ENCODE results near the gene CALR.

DNA sequence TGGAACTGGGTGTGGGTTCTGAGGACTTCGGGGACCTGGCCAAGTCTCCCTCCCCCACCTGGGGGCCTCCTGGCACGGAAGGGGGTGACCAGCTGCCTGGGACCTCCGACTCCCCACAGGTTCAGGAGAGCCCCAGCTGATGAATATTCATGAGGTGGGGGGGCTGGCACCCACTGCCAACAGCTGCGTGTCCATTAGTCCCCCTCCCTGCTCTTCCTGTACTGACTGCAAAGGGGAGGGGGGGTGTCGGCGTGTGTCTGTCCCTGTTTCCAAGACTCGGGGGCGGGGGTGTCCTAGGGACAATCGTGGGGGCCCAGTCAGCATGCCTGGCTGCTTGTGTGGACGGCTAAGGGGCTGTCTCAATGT is 46.3 kb downstream of the CALR start:
- no peak for TF ChIP-seq ZNF701 (tag by site-specific recombination; IDR thresholded peaks at IDR 0.05)
- no peak for TF ChIP-seq ZNF626 (tag by site-specific recombination; IDR thresholded peaks at IDR 0.05)
- TF ChIP-seq YY1 (tag by site-specific recombination; IDR thresholded peaks at IDR 0.05) = no peak
- TF ChIP-seq, protein P1, sequence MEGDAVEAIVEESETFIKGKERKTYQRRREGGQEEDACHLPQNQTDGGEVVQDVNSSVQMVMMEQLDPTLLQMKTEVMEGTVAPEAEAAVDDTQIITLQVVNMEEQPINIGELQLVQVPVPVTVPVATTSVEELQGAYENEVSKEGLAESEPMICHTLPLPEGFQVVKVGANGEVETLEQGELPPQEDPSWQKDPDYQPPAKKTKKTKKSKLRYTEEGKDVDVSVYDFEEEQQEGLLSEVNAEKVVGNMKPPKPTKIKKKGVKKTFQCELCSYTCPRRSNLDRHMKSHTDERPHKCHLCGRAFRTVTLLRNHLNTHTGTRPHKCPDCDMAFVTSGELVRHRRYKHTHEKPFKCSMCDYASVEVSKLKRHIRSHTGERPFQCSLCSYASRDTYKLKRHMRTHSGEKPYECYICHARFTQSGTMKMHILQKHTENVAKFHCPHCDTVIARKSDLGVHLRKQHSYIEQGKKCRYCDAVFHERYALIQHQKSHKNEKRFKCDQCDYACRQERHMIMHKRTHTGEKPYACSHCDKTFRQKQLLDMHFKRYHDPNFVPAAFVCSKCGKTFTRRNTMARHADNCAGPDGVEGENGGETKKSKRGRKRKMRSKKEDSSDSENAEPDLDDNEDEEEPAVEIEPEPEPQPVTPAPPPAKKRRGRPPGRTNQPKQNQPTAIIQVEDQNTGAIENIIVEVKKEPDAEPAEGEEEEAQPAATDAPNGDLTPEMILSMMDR (tag by site-specific recombination; IDR thresholded peaks at IDR 0.05) = no peak
- no peak for TF ChIP-seq ZNF274 (IDR thresholded peaks at IDR 0.05; ENCODE audit: low read length)
- TF ChIP-seq ZNF274 (tag by site-specific recombination; IDR thresholded peaks at IDR 0.05; ENCODE audit: borderline replicate concordance) = no peak
- TF ChIP-seq, protein P2, sequence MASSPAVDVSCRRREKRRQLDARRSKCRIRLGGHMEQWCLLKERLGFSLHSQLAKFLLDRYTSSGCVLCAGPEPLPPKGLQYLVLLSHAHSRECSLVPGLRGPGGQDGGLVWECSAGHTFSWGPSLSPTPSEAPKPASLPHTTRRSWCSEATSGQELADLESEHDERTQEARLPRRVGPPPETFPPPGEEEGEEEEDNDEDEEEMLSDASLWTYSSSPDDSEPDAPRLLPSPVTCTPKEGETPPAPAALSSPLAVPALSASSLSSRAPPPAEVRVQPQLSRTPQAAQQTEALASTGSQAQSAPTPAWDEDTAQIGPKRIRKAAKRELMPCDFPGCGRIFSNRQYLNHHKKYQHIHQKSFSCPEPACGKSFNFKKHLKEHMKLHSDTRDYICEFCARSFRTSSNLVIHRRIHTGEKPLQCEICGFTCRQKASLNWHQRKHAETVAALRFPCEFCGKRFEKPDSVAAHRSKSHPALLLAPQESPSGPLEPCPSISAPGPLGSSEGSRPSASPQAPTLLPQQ (tag by site-specific recombination; IDR thresholded peaks at IDR 0.05) = no peak
- TF ChIP-seq PRDM1 (tag by site-specific recombination; IDR thresholded peaks at IDR 0.05) = no peak
- TF ChIP-seq ZNF473 (tag by site-specific recombination; IDR thresholded peaks at IDR 0.05) = no peak
- TF ChIP-seq EGR2 (tag by site-specific recombination; IDR thresholded peaks at IDR 0.05; ENCODE audit: low read depth) = no peak
